OCI-LY7 (cell line): Measurements from ENCODE around the gene PDS5B. TPM values are rescaled to one million over a fixed set of nuclear protein-coding genes. Genes with fewer than 3 reads are reported as not detected.

ENCODE experiments used
- BruUV-seq: library from RNA; stranded (reverse); fragments of 400-500 nt; replicated peaks from 2 replicates; lab custom pipeline; 2021; lab: Mats Ljungman, UMichigan
- CTCF ChIA-PET: fragments of 300-600 bp; sonication (Branson Sonifier 250); formaldehyde crosslinking; loops from one replicate; lab custom pipeline; 2022; ENCODE audit warnings: antibody characterized with exemption; ENCODE audit not compliant: unreplicated experiment; lab: Charles Lee
- POLR2A ChIA-PET: fragments of 300-600 bp; sonication (Branson Sonifier 250); formaldehyde crosslinking; loops from one replicate; lab custom pipeline; 2022; ENCODE audit warnings: antibody characterized with exemption; lab: Charles Lee
- DNase-seq: peaks from one replicate; pipeline ENCODE4 v3.0.0-alpha.2; 2015; ENCODE audit warnings: low spot score
- H2AFZ ChIP-seq: fragments of 200-600 bp; sonication (generic), shearing (Covaris generic); 2 replicates; pipeline ENCODE4 v1.6.1; 2014; ENCODE audit warnings: mild to moderate bottlenecking, antibody characterized with exemption, low read length, moderate library complexity
- H3K27ac ChIP-seq: fragments of 200-600 bp; sonication (generic); 2 replicates; pipeline ENCODE4 v1.5.1; 2014; ENCODE audit warnings: mixed run types, low read depth, mild to moderate bottlenecking, moderate library complexity, low read length, inconsistent platforms; ENCODE audit not compliant: poor library complexity, severe bottlenecking
- H3K36me3 ChIP-seq: fragments of 200-600 bp; sonication (generic); 2 replicates; pipeline ENCODE4 v1.6.1; 2014; ENCODE audit warnings: mild to moderate bottlenecking, antibody characterized with exemption, low read length, moderate library complexity, mixed read lengths; ENCODE audit not compliant: insufficient read depth
- H3K4me1 ChIP-seq: fragments of 200-600 bp; sonication (generic); 2 replicates; pipeline ENCODE4 v1.5.1; 2014; ENCODE audit warnings: mild to moderate bottlenecking, low read length; ENCODE audit not compliant: insufficient read depth, poor library complexity, severe bottlenecking
- H3K4me2 ChIP-seq: fragments of 200-600 bp; sonication (generic); 2 replicates; pipeline ENCODE4 v1.6.1; 2014; ENCODE audit warnings: mild to moderate bottlenecking, low read length
- H3K4me3 ChIP-seq: fragments of 200-600 bp; sonication (generic); 2 replicates; pipeline ENCODE4 v1.5.1; 2014; ENCODE audit warnings: mild to moderate bottlenecking, low read depth, low read length; ENCODE audit not compliant: poor library complexity, severe bottlenecking
- H3K79me2 ChIP-seq: fragments of 200-600 bp; sonication (generic); 2 replicates; pipeline ENCODE4 v1.6.1; 2016; ENCODE audit warnings: low read depth, mild to moderate bottlenecking, low read length, moderate library complexity, mixed read lengths; ENCODE audit not compliant: insufficient read depth
- H3K9me2 ChIP-seq: fragments of 200-600 bp; sonication (generic); 2 replicates; pipeline ENCODE4 v1.6.1; 2016; ENCODE audit warnings: mild to moderate bottlenecking, low read length, mixed read lengths; ENCODE audit not compliant: insufficient read depth
- H3K9me3 ChIP-seq: fragments of 200-600 bp; sonication (generic); 2 replicates; pipeline ENCODE4 v1.6.1; 2014; ENCODE audit warnings: mild to moderate bottlenecking, mixed run types, low read length, mixed read lengths
- H4K20me1 ChIP-seq: fragments of 200-600 bp; sonication (generic); 2 replicates; pipeline ENCODE4 v1.6.1; 2014; ENCODE audit warnings: mild to moderate bottlenecking, antibody characterized with exemption, low read length, moderate library complexity, mixed read lengths; ENCODE audit not compliant: insufficient read depth
- EZH2phosphoT487 ChIP-seq: fragments of 200-600 bp; sonication (generic); IDR thresholded peaks from 2 replicates; pipeline ENCODE4 v1.6.1; 2018; ENCODE audit warnings: low read depth, borderline replicate concordance, mild to moderate bottlenecking, mixed run types, antibody characterized with exemption, low read length, moderate library complexity, mixed read lengths
- intact Hi-C: fragments of 100-400 bp; cut with micrococcal nuclease; formaldehyde crosslinking; loops from one replicate; pipeline ENCODE4 v1.10.0; 2022; ENCODE audit not compliant: unreplicated experiment
- total RNA-seq, 2 experiments: library from RNA; depleted of rRNA in 1 of 2; stranded (reverse); fragments of >200 nt in 1 of 2; shearing (Covaris generic) in 1 of 2; gene quantifications; 2 replicates each; pipeline ENCODE4 v1.2.3, GENCODE V29; 2014 to 2022
- TF ChIP-seq, protein P1 (sequence below): fragments of 200-600 bp; sonication (generic); conservative IDR thresholded peaks from 2 replicates; pipeline ENCODE4 v1.5.1; 2014; ENCODE audit warnings: mild to moderate bottlenecking, antibody characterized with exemption, low read length, moderate library complexity, mixed read lengths

The PDS5B gene
- total RNA-seq, 2 experiments from 2014 or later = 34.1 to 70.4 TPM

DNA sequence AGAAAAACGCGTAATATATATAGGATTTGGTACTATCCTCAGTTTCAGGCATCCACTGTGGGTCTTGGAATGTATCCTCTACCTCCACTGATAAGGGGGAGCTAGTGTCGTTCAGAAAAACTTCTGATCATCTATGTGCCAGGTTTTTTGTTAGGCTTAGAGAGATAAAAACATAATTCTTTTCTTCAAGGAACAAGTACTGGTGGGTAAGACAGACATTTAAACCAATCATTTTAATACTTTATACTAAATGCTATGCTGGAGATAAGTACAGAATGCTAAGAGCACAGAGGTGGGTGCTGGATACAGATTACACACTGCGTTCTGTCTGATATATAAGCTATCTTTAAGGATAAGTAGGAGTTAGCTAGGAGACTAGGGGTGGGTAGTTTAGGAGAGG is 166.1 kb downstream of the PDS5B start:
- POLR2A ChIA-PET = interaction anchor here (0.7 to 1.0 kb wide), 4 partner anchors 14 to 35 kb away, joined by 3 to 4 read pairs (median 3); no protein-coding TSS in a partner anchor
- H3K27ac ChIP-seq = no peak overlapping the region
- H3K9me3 ChIP-seq = no peaks in the 10 kb centered on the region
- H3K36me3 ChIP-seq = peaks cover 68% of the 10 kb centered on the region
- no peak overlapping the region for H2AFZ ChIP-seq
- BruUV-seq = no TSS peak
- no peak overlapping the region for H3K4me2 ChIP-seq
- CTCF ChIA-PET = no interaction called here
- intact Hi-C loops = no loop called here
- TF ChIP-seq, protein P1, sequence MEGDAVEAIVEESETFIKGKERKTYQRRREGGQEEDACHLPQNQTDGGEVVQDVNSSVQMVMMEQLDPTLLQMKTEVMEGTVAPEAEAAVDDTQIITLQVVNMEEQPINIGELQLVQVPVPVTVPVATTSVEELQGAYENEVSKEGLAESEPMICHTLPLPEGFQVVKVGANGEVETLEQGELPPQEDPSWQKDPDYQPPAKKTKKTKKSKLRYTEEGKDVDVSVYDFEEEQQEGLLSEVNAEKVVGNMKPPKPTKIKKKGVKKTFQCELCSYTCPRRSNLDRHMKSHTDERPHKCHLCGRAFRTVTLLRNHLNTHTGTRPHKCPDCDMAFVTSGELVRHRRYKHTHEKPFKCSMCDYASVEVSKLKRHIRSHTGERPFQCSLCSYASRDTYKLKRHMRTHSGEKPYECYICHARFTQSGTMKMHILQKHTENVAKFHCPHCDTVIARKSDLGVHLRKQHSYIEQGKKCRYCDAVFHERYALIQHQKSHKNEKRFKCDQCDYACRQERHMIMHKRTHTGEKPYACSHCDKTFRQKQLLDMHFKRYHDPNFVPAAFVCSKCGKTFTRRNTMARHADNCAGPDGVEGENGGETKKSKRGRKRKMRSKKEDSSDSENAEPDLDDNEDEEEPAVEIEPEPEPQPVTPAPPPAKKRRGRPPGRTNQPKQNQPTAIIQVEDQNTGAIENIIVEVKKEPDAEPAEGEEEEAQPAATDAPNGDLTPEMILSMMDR = no peak
- no peak for TF ChIP-seq EZH2phosphoT487
- no peak for DNase-seq
- no peaks in the 10 kb centered on the region for H3K79me2 ChIP-seq
- no peaks in the 10 kb centered on the region for H3K9me2 ChIP-seq
- H3K4me1 ChIP-seq = no peaks in the 10 kb centered on the region
- H4K20me1 ChIP-seq = no peaks in the 10 kb centered on the region
- no peak overlapping the region for H3K4me3 ChIP-seq

DNA sequence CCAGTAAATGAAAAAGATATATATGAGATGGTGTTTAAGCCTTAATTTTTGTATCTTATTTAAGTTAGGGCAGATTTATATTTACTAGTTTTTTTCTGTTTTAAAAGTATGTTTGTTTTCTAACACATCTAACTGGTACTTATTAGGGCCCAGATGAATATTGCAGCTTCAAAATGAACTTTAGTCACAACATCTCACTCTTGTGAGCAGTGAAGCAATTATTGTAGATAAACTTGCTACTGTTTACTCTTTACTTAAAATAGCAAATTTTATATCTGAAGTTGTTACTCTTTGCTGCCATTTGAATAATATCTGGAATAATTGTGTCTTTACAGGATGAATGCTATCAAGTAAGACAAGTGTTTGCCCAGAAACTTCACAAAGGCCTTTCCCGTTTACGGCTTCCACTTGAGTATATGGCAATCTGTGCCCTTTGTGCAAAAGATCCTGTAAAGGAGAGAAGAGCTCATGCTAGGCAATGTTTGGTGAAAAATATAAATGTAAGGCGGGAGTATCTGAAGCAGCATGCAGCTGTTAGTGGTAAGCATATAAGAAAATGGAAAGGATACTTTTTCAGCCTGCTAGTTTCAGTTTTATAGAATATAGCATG is 166.8 kb downstream of the PDS5B start:
- Histone ChIP-seq H3K27ac (no peak overlapping the region), H3K9me3 (no peaks in the 10 kb centered on the region), H3K4me2 (no peak overlapping the region), H3K79me2 (no peaks in the 10 kb centered on the region), H3K4me3 (no peak overlapping the region), H4K20me1 (no peaks in the 10 kb centered on the region), H3K9me2 (no peaks in the 10 kb centered on the region), H2AFZ (no peak overlapping the region), H3K4me1 (no peaks in the 10 kb centered on the region), H3K36me3 (peaks cover 62% of the 10 kb centered on the region)
- intact Hi-C loops = no loop called here
- no peak for TF ChIP-seq EZH2phosphoT487
- TF ChIP-seq, protein P1 = no peak
- ChIA-PET POLR2A (interaction anchor here (0.8 to 1.2 kb wide), 4 partner anchors 9 to 34 kb away, joined by 3 to 4 read pairs (median 4); no protein-coding TSS in a partner anchor), CTCF (no interaction called here)
- no peak for DNase-seq
- no TSS peak for BruUV-seq

DNA sequence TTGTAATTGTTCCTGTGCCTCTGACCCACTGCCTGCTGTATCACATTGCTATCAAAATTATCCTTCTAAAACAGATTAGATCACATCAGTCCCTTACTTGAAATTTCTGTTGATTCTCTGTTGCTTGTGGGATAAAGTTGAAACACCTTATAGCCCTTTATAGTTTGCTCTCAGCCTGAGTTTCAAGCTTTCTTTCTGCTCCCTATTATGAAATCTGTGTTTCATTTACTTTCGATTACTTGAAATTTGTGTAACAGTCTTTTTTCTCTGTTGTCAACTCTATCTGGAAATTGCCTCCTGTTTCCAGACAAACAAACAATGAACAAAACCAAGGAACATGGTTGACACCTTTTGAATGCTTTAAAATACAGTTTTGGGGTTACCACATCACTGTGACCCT is 167.9 kb downstream of the PDS5B start:
- intact Hi-C loops = no loop called here
- CTCF ChIA-PET = no interaction called here

More for the DNA sequence above, 167.9 kb downstream of the PDS5B start:
- Histone ChIP-seq H4K20me1 (no peaks in the 10 kb centered on the region), H3K9me3 (no peaks in the 10 kb centered on the region), H2AFZ (no peak overlapping the region), H3K27ac (no peak overlapping the region), H3K4me2 (no peak overlapping the region), H3K4me1 (no peaks in the 10 kb centered on the region), H3K9me2 (no peaks in the 10 kb centered on the region), H3K36me3 (peaks cover 66% of the 10 kb centered on the region), H3K79me2 (no peaks in the 10 kb centered on the region), H3K4me3 (no peak overlapping the region)
- no peak for DNase-seq
- POLR2A ChIA-PET = interaction anchor here (1.0 to 1.2 kb wide), 2 partner anchors 10 to 464 kb away, joined by 4 read pairs; no protein-coding TSS in a partner anchor
- BruUV-seq = no TSS peak
- TF ChIP-seq, protein P1 = no peak
- no peak for TF ChIP-seq EZH2phosphoT487
